ENCODE measurements around the gene RFX3. TPM values are rescaled to one million over a fixed set of nuclear protein-coding genes. Genes with fewer than 3 reads are reported as not detected.
A peak's percentile ranks its signal among the peaks of the same experiment; 100 is the strongest.

Gene RFX3
- total RNA-seq, 2 donors from 2014 or later: 2.2 to 2.7 TPM

DNA sequence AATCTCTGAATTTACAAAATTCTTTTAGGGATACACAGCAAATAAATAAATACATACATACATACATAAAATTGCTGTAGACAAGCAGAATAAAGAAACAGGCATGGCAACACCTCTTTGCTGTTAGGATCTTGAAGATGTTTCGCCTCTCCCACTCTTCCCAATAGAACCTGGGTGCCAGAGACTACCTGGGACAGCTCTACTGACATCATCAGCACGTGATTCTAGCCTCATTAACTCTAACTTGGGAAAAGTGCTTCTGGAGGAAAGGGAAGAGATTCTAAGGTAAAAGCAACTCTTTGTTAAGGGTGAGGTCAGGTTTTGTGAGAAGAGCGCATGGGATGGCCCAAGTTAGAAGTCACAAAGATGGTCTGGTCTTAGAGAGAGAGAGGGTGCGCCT is 339.1 kb downstream of the RFX3 start:
- H3K4me3 ChIP-seq: no peak overlapping the region
- TF ChIP-seq, protein P1, sequence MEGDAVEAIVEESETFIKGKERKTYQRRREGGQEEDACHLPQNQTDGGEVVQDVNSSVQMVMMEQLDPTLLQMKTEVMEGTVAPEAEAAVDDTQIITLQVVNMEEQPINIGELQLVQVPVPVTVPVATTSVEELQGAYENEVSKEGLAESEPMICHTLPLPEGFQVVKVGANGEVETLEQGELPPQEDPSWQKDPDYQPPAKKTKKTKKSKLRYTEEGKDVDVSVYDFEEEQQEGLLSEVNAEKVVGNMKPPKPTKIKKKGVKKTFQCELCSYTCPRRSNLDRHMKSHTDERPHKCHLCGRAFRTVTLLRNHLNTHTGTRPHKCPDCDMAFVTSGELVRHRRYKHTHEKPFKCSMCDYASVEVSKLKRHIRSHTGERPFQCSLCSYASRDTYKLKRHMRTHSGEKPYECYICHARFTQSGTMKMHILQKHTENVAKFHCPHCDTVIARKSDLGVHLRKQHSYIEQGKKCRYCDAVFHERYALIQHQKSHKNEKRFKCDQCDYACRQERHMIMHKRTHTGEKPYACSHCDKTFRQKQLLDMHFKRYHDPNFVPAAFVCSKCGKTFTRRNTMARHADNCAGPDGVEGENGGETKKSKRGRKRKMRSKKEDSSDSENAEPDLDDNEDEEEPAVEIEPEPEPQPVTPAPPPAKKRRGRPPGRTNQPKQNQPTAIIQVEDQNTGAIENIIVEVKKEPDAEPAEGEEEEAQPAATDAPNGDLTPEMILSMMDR (IDR thresholded peaks at IDR 0.05): no peak
- H3K36me3 ChIP-seq: no peaks in the 10 kb centered on the region
- DNase-seq (ENCODE audit: low spot score): no peak
- H3K4me1 ChIP-seq: no peaks in the 10 kb centered on the region
- H3K27ac ChIP-seq: no peak overlapping the region
- peaks cover 0 to 3% of the 10 kb centered on the region in 2 donors for H3K27me3 ChIP-seq
- H3K9me3 ChIP-seq: no peaks in the 10 kb centered on the region

DNA sequence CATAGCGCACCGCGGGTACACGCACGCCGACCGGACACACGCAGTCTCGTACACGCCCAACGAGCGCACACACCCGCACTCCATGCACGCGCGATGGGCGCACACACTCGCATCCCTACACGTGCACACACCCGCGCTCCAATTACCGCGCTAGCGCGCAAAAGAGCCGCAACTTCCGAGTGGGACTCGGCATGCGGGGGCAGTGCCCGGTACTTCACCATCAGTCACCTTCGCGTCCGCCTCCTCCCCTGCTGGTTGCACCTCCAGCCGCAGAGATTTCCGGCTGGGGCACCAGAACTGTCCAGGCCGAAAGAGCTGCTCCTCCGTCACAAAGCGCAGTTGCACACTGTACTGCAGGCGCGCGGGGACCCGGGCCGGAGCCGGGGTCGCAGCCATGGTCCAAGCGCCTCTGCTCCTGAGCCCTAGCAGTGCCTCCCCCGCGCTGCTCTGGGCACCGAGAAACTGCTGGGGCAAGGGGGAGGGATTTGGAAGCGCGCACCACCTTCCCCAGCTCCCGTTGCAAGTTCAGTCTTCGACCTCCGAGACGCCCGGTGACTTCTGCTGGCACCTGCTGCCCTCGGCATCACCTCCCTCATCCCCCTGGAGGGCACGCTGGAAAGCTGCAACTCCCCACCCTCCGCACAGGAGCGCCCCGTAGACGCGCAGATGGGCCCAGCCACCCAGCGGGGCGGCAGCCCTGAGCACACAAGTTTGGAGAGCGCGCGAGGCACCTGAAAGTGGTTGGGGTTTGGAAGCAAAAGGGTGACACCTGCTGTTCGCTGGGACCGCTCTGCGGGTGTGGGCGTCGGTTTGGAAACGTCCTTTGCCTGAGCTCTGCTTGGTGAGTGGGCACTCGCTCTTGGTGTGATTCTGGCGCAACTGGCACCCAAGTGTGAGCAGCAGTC is 344.5 kb downstream of the RFX3 start:
- no peak overlapping the region for H3K27ac ChIP-seq
- TF ChIP-seq, protein P1 (IDR thresholded peaks at IDR 0.05): peak in 1 of 2 donors; percentile 43
- DNase-seq (ENCODE audit: low spot score): no peak
- H3K36me3 ChIP-seq: no peaks in the 10 kb centered on the region
- H3K4me3 ChIP-seq: peak overlapping the region in 1 of 2 donors; percentile 30
- H3K4me1 ChIP-seq: peaks cover 0 to 9% of the 10 kb centered on the region in 2 donors
- H3K27me3 ChIP-seq: peaks cover 0 to 3% of the 10 kb centered on the region in 2 donors
- H3K9me3 ChIP-seq: no peaks in the 10 kb centered on the region

DNA sequence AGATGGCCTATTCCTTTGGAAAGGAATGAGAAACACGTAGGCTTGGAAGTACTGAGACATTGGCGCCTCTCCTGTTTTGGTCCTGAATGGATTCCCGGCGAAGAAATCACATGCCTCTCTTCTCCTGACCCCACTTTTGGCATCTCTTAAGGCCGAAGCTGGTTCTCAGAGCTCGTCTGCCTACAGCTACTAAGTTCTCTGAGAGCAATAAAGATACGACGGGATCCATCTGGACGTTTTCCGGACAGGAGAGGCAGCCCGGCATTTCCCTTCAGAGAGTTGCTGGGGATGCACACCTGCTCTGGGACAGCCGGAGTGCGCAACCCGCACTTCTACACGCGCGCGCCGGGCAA is 345.1 kb downstream of the RFX3 start:
- TF ChIP-seq, protein P1 (IDR thresholded peaks at IDR 0.05): no peak
- peaks cover 0 to 9% of the 10 kb centered on the region in 2 donors for H3K4me1 ChIP-seq
- peak overlapping the region in 1 of 2 donors; percentile 30 for H3K4me3 ChIP-seq
- H3K36me3 ChIP-seq: no peaks in the 10 kb centered on the region
- H3K27ac ChIP-seq: no peak overlapping the region
- DNase-seq (ENCODE audit: low spot score): no peak
- H3K9me3 ChIP-seq: no peaks in the 10 kb centered on the region
- H3K27me3 ChIP-seq: peaks cover 0 to 3% of the 10 kb centered on the region in 2 donors

DNA sequence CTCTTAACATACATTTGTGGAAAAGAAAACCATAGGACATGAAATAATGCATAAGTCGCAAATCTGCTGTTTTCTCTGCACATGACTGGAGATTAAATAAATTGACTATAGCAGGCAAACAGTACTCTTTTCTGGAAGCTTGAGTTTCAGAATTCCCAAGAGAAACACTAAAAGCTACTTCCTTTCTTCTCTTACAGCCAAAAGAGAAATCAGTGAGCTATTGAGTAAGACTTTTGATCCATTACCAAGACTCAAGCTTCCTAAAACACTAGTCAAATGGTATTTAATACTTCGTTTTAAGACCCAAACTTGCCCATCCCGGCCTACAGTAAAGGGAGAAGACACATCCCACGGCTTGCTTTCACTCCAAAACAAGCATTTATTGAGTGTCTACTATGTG is 346.1 kb downstream of the RFX3 start:
- peaks cover 0 to 9% of the 10 kb centered on the region in 2 donors for H3K4me1 ChIP-seq
- H3K27me3 ChIP-seq: peaks cover 0 to 3% of the 10 kb centered on the region in 2 donors
- no peaks in the 10 kb centered on the region for H3K36me3 ChIP-seq
- TF ChIP-seq, protein P1 (IDR thresholded peaks at IDR 0.05): no peak
- H3K27ac ChIP-seq: no peak overlapping the region
- no peaks in the 10 kb centered on the region for H3K9me3 ChIP-seq
- no peak for DNase-seq (ENCODE audit: low spot score)
- no peak overlapping the region for H3K4me3 ChIP-seq

DNA sequence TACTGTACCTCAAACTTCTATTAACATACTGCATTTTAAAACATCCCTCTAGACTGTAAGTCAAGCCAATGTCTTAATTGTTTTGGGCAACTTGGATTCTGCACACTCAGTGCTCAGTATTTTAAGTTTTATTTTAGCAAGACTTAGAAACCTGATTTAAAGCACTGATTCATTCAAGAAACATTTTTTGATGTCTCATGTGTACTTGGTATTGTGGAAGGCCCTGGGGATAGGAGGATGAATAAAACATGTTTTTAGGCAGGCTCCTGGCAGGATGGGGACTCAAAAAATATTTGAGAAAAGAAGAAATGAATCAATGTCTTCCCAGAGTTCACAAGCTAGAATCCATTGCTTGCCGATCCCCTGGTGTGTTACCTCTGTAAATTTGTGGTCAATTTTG is 347.9 kb downstream of the RFX3 start:
- H3K27ac ChIP-seq: no peak overlapping the region
- peaks cover 0 to 9% of the 10 kb centered on the region in 2 donors for H3K4me1 ChIP-seq
- TF ChIP-seq, protein P1 (IDR thresholded peaks at IDR 0.05): no peak
- no peak overlapping the region for H3K4me3 ChIP-seq
- no peaks in the 10 kb centered on the region for H3K9me3 ChIP-seq
- peaks cover 0 to 3% of the 10 kb centered on the region in 2 donors for H3K27me3 ChIP-seq
- no peaks in the 10 kb centered on the region for H3K36me3 ChIP-seq
- no peak for DNase-seq (ENCODE audit: low spot score)
